ENCODE data around the gene KANK3. TPM values are rescaled to one million over a fixed set of nuclear protein-coding genes. Genes with fewer than 3 reads are reported as not detected.
A peak's percentile ranks its signal among the peaks of the same experiment; 100 is the strongest.

Gene KANK3
- total RNA-seq, 2 donors from 2014 or later: 12.8 to 18.4 TPM

DNA sequence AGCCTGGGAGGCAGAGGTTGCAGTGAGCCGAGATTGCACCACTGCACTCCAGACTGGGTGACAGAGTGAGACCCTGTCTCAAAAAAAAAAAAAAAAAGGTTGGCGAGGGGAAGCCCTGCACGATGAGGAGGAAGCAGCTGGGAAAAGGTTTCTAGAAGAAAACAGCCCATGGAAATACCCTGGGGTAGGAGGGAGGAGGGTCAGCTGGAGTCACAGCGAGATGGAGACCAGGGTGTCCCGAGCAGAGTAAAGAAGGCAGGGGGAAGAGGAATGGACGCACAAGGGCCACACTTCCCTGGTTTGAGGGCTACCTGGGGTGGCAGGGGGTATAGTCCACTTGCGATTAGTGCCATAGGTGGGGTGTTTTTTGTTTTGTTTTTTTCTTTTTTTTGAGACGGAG is 6.4 kb downstream of the KANK3 start:
- no peaks in the 10 kb centered on the region for H3K36me3 ChIP-seq
- H3K27ac ChIP-seq: no peak overlapping the region
- peaks cover 9 to 10% of the 10 kb centered on the region in 2 donors for H3K27me3 ChIP-seq
- DNase-seq (ENCODE audit: low spot score): no peak
- no peak overlapping the region for H3K4me3 ChIP-seq
- peaks cover 0 to 30% of the 10 kb centered on the region in 2 donors for H3K4me1 ChIP-seq
- TF ChIP-seq, protein P1, sequence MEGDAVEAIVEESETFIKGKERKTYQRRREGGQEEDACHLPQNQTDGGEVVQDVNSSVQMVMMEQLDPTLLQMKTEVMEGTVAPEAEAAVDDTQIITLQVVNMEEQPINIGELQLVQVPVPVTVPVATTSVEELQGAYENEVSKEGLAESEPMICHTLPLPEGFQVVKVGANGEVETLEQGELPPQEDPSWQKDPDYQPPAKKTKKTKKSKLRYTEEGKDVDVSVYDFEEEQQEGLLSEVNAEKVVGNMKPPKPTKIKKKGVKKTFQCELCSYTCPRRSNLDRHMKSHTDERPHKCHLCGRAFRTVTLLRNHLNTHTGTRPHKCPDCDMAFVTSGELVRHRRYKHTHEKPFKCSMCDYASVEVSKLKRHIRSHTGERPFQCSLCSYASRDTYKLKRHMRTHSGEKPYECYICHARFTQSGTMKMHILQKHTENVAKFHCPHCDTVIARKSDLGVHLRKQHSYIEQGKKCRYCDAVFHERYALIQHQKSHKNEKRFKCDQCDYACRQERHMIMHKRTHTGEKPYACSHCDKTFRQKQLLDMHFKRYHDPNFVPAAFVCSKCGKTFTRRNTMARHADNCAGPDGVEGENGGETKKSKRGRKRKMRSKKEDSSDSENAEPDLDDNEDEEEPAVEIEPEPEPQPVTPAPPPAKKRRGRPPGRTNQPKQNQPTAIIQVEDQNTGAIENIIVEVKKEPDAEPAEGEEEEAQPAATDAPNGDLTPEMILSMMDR (IDR thresholded peaks at IDR 0.05): no peak
- H3K9me3 ChIP-seq: no peaks in the 10 kb centered on the region

DNA sequence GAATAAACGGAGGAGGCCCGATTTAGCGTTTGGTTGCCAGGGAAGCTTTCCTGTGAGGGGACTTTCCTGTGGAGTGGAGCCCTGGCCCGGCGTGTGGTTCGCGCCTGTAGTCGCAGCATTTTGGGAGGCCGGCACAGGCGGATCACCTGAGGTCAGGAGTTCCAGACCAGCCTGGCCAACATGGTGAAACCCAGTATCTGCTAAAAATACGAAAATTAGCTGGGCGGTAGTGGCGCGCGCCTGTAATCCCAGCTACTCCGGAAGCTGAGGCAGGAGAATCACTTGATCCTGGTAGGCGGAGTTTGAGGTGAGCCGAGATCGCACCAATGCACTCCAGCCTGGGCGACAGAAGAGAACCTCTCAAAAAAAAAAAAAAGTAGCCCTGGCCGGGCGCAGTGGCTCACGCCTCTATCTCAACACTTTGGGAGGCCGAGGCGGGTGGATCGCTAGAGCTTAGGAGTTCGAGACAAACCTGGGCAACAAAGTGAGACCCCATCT is 6.9 kb downstream of the KANK3 start:
- TF ChIP-seq, protein P1 (IDR thresholded peaks at IDR 0.05): no peak
- H3K4me1 ChIP-seq: peaks cover 0 to 30% of the 10 kb centered on the region in 2 donors
- DNase-seq (ENCODE audit: low spot score): no peak
- H3K9me3 ChIP-seq: no peaks in the 10 kb centered on the region
- H3K36me3 ChIP-seq: no peaks in the 10 kb centered on the region
- H3K27me3 ChIP-seq: peaks cover 9 to 10% of the 10 kb centered on the region in 2 donors
- H3K4me3 ChIP-seq: no peak overlapping the region
- H3K27ac ChIP-seq: no peak overlapping the region

GRCh38 chr19:8335343-8336071 is 7.6 kb downstream of the KANK3 start:
- Histone ChIP-seq H3K4me1 (peaks cover 0 to 29% of the 10 kb centered on the region in 2 donors), H3K27me3 (peaks cover 9 to 10% of the 10 kb centered on the region in 2 donors), H3K36me3 (no peaks in the 10 kb centered on the region), H3K27ac (no peak overlapping the region), H3K4me3 (peak overlapping the region in 1 of 2 donors; percentile 31), H3K9me3 (no peaks in the 10 kb centered on the region)
- TF ChIP-seq, protein P1 (IDR thresholded peaks at IDR 0.05): no peak
- DNase-seq (ENCODE audit: low spot score): no peak

GRCh38 chr19:8334458-8335342 is 8.4 kb downstream of the KANK3 start:
- Histone ChIP-seq H3K4me1 (peaks cover 0 to 26% of the 10 kb centered on the region in 2 donors), H3K4me3 (peak overlapping the region in 1 of 2 donors; percentile 31), H3K27ac (no peak overlapping the region), H3K9me3 (no peaks in the 10 kb centered on the region), H3K27me3 (peaks cover 9 to 10% of the 10 kb centered on the region in 2 donors), H3K36me3 (no peaks in the 10 kb centered on the region)
- no peak for DNase-seq (ENCODE audit: low spot score)
- TF ChIP-seq, protein P1 (IDR thresholded peaks at IDR 0.05): no peak

DNA sequence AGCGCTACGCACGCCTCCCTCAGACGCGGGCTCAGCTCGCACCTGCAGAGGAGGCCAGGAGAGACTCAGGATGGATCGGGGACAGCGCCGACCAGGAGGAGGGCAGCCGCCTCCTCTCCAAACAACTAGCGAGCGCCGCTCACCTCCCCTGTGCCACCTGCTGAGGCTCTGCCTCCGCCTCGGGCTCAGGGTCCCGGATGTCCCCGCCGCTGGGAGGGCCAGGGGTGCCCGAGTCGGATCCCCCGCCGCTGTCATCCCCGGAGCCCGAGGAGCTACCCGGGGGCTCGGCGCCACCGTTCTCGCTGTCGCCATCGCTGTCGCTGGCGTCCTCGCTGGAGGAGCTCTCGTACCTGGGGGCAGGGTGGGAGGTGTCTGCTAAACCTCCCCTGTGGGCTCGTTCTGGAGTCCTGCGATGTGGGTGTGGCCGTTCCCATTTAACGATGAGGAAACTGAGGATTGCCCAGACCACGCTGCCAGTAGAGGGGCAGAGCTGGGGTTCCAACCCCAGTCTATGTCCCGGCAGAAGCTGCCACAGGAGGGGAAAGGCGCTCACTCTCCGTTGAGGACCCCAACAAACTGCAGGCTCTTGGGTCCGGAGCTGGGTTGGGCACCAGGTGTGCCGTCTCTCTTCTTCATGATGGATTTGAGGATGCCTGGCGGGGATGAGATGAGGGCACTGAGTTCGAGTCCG is 9.2 kb downstream of the KANK3 start:
- Histone ChIP-seq H3K4me3 (peak overlapping the region in 1 of 2 donors; percentile 31), H3K9me3 (no peaks in the 10 kb centered on the region), H3K27me3 (peaks cover 9 to 10% of the 10 kb centered on the region in 2 donors), H3K4me1 (peaks cover 0 to 26% of the 10 kb centered on the region in 2 donors), H3K36me3 (no peaks in the 10 kb centered on the region), H3K27ac (peak overlapping the region; percentile 6 to 11)
- DNase-seq (ENCODE audit: low spot score): no peak
- TF ChIP-seq, protein P1 (IDR thresholded peaks at IDR 0.05): no peak
